Measurements from ENCODE around the gene CR1. TPM values are rescaled to one million over a fixed set of nuclear protein-coding genes. Genes with fewer than 3 reads are reported as not detected.

Gene CR1
- total RNA-seq, 1 experiment from 2014 or later: 0.07 TPM

- DNase-seq (ENCODE audit: low read depth, low spot score) (no peak), ATAC-seq (no peak)
- Histone ChIP-seq H3K9ac (ENCODE audit: low read length) (no peak overlapping the region), H3K27me3 (ENCODE audit: insufficient read depth, low read length) (no peaks in the 10 kb centered on the region), H3K79me2 (ENCODE audit: insufficient read depth, low read length) (no peaks in the 10 kb centered on the region), H4K20me1 (ENCODE audit: insufficient read depth) (no peaks in the 10 kb centered on the region), H3K9me3 (ENCODE audit: control insufficient read depth in 1 of 2, insufficient read depth in 1 of 2, low read depth in 1 of 2, low read length in 2 of 2) (no peaks in the 10 kb centered on the region), H2AFZ (ENCODE audit: low read depth, low read length, poor library complexity, severe bottlenecking) (no peak overlapping the region), H3K27ac (ENCODE audit: low read depth, low read length) (no peak overlapping the region), H3K9me2 (ENCODE audit: insufficient read depth) (0 out of 2 replicates have a peak, but pooled peaks cover 5% of the 10 kb centered on the region), H3K4me2 (ENCODE audit: low read length) (no peak overlapping the region), H3K36me3 (ENCODE audit: control insufficient read depth in 1 of 2, insufficient read depth in 2 of 2, low read length in 2 of 2) (no peaks in the 10 kb centered on the region), H3K4me3 (replicated peaks in 1 of 2; ENCODE audit: low read depth in 1 of 2, low read length in 2 of 2) (no peak overlapping the region), H3K4me1 (ENCODE audit: control insufficient read depth in 1 of 2, insufficient read depth in 2 of 2, low read length in 2 of 2) (no peaks in the 10 kb centered on the region)
- intact Hi-C loops (cut with micrococcal nuclease): no loop called here
- CTCF ChIA-PET: interaction anchor here (1.4 to 1.6 kb wide), 2 partner anchors 8 to 10 kb away, joined by 3 read pairs; partner anchors contain the start of gene CR2
- RAD21 ChIA-PET (ENCODE audit: low non-redundant PET in 1 of 2, low total read pairs in 2 of 2, uncharacterized antibody in 2 of 2, unreplicated experiment in 2 of 2): no interaction called here
- TF ChIP-seq MAX (IDR thresholded peaks at IDR 0.05) (no peak), ZBTB33 (IDR thresholded peaks at IDR 0.05; ENCODE audit: extremely low read depth, insufficient replicate concordance, low read length) (no peak), ZNF274 (IDR thresholded peaks at IDR 0.05; ENCODE audit: low read depth, low read length) (no peak), TCF7L2 (IDR thresholded peaks at IDR 0.05; ENCODE audit: borderline replicate concordance, extremely low read depth, insufficient read depth, insufficient read length) (no peak), REST (IDR thresholded peaks at IDR 0.05; ENCODE audit: low read depth) (no peak)
- POLR2A ChIA-PET: no interaction called here
- BruUV-seq (replicated peaks): no TSS peak
These were observed 32.4 kb upstream of the CR1 start for GRCh38 chr1:207463571-207463970.

Data from HCT116 (cell line).